GM19395 (cell line): ENCODE data around the gene ACBD3.

ENCODE experiments used
- ATAC-seq: cut with Tn5 transposase; IDR thresholded peaks from one replicate; pipeline ENCODE4 v1.9.1; 2021; ENCODE audit warnings: mild to moderate bottlenecking, moderate library complexity; ENCODE audit not compliant: unreplicated experiment

ACBD3 gene

DNA sequence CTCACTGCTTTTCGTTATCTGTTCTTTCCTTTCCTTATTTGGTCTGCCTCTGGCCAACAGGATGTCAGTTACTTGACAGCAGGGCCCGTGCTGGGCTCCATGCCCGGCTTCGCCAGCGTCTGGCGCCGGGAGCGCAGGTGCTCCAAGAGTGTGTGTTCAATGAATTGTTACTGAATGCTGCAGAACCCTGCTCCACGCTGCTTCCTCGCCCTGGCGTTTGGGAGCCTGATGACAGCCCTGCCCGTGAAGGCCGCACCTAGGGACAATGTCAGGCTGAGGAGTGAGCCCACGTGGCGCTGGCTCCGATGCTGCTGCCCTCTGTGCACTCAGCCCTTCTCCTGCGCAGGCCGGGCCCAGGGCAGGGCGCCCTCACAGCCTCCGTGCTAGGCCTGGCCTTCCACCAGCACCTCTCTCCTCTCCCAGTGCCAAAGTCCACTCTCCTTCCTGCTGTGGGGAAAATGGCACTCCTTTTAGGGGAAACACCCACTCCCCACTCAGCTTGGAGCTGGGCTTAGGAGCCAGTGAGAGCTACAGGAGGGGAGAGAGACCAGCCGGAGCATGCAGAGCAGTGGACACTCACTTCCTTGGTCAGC is 51.4 kb downstream of the ACBD3 start:
- no peak for ATAC-seq

DNA sequence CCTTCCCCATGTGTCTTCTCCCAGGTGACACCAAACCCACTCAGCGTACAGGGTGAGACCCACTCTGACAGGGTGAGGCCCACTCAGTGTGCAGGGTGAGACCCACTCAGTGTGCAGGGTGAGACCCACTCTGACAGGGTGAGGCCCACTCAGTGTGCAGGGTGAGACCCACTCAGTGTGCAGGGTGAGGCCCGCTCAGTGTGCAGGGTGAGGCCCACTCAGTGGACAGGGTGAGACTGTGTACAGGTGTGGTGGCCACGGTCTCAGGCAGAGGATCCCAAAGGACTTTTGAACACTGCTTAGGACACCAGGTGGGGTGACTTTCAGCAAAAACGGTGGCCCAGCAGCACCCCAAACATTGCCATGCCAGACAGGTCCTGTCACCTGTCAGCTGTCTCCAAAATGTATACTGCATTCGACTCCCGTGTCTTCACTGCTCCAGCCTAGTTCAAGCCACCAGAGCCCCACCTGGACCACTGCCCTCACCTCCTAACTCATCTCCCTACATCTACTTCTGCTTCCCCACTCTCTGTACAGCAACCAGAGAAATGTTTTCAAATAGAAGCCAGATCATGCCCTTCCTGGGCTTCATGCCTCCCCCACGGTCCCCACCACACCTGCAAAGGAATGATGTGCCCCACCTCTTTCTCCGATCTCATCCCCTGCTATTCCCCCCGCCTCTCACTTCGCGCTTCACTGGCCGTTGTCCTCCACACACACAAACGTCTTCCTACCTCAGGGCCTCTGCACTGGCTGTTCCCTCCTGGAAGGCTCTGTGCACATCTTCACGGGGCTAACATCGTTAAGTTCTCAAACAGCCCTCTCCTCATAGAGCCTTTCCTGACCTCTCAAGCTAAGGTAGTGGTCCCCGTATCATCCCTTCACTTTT is 52.1 kb downstream of the ACBD3 start:
- no peak for ATAC-seq

DNA sequence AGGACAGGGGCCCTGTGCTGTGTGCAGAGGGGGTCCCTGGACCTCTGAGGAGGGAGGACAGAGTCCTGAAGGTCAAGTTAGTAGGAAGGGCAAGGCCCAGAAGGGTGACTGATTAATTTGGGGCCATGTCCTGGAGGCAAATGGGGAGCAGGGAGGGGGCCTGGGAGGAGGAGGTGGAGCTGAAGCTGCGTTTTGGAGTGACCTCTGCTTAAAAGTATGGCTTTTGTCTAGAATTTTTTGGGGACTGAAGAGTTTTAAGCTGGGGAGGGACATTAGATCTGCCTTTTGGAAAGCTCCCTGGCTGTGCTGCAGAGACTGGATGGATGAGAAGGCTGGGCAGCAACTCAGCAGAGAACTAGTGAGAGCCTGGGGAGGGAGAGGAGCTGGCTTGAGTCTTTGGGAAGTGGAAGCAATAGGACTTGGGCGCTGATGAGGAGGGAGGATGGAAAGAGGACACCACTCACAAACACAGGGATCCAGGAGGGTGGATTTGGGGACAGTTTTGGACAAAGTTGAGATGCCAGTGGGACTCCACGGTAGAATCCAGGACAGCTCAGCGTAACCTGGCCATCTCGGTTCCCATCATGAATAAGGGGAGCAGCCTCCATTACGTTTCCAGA is 52.9 kb downstream of the ACBD3 start:
- ATAC-seq, result no peak

DNA sequence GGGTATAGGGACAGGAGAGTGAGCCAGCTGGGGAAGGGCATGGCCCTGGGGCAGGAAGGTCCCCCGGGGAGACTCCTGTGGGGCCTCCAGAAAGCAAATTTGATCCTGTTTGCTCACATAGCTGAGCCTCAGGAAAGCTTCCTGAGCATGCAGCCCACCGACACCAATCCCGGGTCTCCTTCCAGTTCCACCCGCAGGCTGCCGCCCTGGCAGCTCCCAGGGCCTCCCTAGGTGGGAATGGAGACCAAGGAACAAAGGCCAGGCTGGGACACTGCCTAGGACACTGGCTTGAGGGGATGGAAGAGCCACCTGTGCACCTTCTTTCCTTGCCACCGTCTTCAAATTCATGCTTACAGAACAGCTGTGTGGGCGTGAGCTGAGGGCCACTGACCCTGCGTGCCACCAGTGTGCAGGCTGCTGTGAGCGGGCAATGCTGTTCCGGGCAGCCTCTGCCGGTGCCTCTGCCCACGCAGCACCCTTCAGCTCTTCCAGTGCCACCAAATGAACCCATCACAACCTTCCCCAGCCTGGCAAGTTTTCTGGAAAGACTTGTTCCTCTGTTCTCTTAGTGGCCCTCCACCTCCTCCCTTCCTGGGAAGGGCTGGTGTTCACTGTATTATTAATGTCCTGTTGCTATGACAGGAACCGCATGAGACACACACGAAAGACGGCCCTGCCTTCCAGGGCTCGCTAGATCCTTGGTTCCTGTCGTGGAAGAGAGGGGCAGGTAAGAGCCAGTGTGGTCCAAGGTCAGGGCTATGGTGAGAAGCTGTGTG is 53.6 kb downstream of the ACBD3 start:
- ATAC-seq, result no peak

DNA sequence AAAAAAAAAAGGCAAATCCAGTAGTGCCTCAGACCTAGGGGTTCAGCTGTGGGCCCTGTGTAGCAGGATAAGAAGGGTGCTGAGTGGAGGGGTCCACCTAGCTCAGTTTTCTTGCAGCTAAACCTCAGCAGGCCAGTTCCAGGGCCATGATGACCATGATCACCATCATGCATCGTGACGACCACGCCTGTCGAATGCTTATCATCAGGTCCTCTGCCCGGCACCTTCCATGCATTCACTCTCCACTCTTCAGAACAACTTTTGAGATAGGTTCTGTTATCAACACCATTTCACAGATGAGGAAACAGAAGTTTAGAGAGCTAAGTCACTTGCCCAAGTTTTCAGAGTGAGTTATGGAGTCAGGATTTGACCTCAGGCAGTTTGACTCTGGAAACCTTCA is 54.9 kb downstream of the ACBD3 start:
- no peak for ATAC-seq

DNA sequence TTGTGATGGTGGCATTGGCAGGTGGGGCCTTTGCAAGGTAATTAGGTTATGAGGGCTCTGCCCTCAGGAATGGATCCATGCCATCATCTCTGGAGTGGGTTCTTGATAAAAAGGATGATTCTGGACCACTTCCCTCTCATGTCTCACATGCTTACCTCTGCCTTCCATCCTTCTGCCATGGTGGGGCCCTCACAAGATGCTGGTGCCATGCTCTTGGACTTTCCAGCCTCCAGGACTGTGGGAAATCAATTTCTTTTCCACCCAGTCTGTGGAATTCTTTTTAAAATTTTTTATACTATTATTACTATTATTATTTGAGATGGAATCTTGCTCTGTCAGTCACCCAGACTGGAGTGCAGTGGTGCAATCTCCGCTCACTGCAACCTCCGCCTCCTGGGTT is 57.3 kb downstream of the ACBD3 start:
- ATAC-seq, result no peak

DNA sequence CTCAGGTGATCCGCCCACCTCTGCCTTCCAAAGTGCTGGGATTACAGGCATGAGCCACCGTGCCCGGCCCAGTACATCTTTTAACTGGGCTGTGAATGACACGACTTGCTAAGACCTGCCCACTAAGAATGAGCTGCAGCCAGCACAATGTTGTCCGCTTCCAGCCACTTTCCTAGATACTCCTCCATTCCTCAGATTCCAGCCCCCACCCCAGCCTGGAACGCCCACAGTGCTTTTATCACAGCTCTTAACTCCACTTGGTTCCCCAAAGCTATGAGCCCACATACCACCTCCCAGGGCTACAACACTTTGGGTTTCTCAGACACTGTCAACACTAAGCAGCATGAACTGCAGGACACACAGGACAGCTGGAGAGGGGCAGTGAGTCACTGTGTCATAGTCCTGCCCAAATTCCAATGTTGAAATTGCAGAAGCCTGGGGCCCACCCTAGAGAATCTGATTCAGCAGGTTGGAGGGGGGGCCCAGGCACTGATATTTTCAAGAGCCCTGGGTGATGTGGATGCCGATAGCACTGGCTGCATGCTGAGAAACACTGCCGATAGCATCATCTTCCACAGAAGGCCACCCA is 58.0 kb downstream of the ACBD3 start:
- ATAC-seq, result no peak

DNA sequence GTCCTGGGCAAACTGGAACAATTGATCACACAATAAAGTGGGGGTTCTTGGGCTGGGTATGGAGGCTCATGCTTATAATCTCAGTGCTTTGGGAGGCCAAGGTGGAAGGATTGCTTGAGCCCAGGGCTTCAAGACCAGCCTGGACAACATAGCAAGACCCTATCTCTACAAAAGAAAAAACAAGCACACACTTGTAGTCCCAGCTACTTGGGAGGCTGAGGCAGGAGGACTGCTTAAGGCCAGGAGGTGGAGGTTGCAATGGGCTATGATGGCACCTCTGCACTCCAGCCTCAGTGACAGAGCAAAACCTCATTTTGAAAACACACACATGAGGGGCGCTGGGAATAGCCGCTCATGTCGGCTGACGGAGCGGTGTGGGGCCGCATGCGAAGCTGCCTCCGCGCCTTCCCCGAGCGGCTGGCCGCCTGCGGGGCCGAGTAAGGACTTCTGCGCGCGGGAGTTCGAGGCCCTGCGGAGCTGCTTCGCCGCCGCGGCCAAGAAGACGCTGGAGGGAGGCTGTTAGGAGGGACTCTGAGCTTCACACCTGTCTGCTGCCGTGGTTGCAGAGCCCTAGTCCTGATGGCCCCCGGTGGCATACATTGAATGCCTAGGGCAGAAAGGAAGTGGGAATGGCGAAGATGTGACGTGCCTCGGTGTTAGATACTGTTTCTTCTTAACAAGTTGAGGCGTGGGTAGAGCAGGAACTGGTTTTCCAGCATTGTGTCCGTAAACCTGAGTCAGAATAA is 59.5 kb downstream of the ACBD3 start:
- ATAC-seq, result no peak

DNA sequence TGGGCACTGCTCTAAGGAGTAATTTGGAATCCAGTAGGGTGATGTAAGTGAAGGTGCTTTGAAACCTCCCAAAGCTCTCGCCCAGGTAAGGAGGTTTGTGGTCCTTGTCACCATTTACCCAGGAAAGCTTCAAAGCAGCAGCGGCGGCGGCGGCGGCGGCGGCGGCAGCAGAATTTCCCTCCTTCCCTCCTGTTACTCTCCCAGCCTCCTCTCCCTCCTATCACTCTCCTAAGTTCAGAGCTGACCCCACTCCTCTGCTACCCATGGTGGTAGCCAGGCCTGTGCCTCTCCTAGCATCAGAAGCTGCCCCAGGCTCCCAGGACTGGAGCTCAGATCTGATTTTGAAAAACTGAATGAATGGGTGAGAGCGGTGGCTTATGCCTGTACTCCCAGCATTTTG is 60.7 kb downstream of the ACBD3 start:
- ATAC-seq, result no peak

DNA sequence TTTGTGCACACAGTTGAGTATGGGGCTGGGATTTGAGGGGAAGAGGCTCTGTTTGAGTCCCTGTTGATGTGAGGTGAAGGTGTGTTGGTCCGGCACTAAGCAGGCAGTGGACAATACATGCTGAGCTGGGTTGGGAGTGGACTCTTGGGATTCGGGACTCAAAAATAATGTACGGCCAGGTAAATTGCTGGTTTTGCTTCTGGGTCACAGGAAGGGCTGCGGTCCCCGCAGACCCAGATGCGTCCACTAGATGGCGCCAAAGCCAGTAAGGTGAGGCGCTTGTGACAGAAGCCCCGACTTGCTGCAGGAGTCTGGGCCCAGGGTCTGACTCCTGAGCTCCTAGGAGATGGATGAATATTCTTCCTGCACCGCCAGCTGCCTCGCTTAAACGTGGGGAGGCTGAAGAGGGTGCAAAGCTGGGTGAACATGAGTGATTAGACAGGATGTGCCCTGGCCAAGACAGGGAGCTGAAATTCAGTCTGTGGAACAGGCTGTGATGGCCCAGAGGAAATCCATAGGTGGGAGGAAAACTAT is 61.4 kb downstream of the ACBD3 start:
- ATAC-seq, result no peak

DNA sequence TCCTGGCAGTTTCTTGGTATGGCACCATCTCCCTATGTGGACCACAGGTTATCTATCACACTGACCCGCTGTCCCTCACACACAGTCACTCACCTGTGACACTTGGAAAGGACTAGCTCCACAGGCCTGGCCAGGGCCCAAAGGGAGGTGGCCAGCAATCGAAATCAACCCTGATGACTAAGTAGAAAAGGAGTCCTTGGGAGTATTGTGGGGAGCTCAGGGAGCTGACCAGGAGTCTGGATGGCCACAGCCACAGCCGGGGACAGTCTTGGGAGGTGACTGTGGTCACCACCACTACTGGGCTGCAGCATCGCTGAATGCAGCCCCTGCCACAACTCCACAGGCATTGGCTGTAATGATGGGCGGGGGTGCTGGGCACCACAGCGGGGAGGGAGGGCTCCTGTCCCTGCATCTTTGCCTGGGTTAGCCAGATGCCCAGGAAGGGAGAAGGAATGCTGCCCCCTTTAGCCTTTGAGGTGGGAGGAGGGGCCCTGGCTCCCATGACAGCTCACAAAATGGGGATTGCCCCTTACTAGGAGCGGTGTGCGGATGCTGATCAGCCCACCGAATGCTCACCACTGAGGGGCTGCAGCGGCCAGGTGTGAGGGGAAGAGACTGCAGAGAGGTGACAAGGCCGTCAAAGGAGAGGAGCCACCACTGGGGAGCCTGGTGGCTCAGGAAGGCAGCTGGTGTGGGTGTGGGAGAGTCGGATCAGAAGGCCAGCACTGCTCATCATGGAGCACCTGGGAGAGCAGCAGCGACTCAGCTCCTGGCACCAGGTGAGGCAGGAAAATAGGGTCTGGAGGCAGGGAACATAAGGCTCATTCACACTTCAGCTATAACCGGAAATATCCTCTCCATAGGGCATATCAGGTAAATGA is 62.7 kb downstream of the ACBD3 start:
- no peak for ATAC-seq

DNA sequence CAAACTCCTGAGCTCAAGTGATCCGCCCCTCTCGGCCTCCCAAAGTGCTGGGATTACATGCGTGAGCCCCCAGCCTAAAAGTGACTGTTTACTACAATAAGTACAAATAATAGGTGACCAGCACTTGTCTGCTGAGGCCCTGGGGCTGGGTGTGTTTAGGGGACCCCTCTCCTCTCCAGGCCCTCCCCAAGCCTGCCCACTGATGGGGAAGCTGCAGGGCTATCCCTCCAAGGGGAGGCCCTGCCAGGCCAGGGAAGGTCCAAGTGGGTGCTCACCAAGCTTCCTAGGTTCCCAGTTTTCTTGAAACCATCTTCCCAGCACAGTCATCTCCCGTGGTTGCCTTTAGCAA is 63.4 kb downstream of the ACBD3 start:
- no peak for ATAC-seq

DNA sequence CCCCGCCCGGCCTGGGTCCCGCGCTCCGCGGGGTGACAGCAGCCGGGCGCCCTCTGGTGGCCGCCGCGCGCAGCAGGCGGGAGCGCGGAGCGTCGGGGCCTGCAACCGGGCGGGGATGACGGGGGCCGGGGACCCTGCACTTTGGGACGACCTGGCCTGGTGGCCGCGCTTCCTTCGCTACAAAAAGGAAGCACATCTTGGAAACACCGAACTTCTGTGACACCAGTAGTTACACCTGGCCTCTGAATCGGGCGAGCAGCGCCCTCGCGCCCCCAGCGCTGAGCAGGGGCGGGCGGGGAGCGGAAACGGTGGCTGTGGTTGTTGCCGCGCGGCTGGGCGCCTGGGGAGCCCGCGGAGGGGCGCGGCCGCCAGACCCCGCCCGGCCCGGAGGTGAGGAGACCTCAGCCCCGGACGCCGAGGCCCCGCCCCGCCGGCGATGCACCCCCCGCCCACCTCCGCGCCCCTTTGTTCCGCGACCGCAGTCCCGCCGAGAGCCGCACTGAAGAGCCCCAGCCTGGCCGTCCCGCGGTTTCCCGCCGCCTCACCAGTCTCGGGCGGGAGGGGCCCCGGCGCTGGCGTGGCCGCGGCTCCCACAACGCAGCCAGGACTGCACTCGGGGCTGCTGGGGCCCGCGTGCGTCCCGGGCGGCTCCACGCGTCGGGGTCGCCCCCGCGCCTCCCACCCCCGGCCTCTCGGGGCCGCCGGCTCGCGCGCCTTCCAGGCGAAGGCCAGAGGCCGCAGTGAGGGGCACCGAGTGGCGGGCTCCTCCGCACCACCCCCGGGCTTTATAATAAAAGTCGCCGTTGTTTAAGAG is 64.7 kb downstream of the ACBD3 start:
- ATAC-seq, result peak; percentile 63

DNA sequence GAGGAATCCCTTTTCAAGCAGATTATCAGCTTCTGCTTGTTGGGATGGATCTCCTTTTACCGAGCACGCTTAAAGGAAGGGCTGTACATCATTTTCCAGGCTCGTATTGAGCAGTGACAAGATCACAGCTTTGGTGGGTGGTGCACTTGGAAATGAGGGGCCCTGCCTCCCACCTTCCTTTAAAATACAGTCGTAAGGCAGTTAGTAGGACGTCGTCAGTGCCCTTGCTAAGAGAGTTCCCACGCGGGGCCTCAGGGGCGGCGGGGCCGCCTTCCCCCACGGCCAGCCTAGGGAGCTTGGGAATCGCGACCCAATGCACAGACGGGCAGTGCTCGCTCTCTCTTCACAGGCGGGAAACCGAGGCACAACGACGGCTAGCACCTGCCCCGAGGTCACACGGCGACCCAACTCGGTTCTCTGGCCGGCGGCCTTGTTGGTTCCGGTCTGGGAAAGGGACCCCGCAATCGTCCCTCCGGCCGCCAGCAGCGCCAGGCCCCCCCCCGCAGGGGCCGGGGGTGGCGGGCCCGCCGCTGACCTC is 65.4 kb downstream of the ACBD3 start:
- no peak for ATAC-seq

DNA sequence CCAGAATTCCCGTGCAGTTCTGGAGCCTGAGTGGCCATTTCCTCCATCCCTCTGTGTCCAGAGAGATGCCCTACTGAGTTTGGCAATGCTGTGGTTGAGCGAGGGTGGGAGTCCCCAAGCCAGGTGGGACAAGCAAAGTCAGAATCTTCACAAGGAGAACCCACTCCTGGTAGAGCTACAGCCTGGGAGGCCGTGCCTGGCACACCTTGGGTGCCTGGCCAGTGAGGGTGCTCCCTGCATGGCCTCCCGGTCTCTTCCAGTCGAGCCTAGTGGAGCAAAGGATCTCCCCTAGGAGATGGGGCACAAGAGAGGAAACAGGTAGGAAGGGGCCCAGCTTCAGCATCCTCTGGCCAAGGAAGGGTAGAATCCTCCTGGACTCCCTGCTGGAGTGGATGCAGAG is 66.1 kb downstream of the ACBD3 start:
- ATAC-seq, result no peak

DNA sequence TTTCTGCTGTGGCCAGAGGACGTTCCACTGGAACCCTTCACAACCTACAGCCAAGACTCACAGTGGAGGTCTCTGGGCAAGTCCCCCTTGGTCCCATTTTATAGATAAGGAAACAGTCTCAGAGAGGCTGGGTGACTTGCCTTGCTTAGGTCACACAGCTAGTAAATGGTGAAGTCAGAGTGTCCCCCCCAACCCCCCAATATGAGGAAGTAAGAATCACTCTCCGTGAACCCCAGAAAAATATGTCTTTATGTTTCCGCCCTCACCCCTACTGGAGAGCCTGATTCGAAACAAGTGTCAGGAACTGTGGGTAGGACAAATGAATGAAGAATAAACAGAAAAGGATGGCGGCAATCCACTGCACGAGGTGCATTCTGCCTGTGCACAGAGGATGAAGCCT is 67.4 kb downstream of the ACBD3 start:
- no peak for ATAC-seq

DNA sequence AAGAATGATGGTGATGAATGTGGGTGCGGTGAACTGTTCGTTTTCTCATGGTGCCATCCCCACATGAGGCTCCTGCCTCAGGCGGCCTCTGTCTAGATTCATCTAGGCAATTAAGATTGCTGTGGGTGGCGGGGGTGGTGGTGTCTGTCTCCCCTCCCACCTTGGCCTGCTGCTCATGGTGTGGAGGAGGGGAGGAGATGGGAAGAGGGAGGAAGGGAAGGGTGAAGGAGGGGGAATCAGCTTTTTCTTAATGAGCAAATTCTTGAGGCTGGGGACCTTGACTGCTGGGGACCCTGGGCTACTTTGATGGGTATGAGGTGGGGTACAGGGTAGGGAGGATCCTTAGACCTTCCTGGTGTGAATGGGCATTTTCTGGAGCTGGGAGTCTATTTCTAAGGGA is 68.2 kb downstream of the ACBD3 start:
- no peak for ATAC-seq

DNA sequence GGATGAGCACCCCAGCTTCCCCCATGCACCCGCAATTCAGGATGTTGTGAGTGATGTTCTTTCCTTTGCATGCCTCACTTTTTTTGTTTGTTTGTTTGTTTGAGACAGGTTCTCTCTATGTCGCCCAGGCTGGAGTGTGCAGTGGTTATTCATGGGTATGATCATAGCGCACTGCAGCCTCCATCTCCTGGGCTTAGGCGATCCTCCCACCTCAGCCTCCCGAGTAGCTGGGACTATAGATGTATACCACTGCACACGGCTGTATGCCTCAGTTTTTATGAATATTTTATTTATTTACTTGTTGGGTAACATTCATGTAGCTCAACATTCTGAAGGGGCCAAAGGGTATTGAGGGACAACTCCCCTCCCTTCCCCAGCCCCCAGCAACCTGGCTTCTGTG is 69.2 kb downstream of the ACBD3 start:
- no peak for ATAC-seq
